Spleen (tissue), 11 donors: Measurements from ENCODE around the gene ACP2. TPM values are rescaled to one million over a fixed set of nuclear protein-coding genes. Genes with fewer than 3 reads are reported as not detected.

ENCODE experiments used
- DNase-seq: peaks from one replicate; pipeline ENCODE4 v3.0.0-alpha.2; 2020
- H3K27ac ChIP-seq, 8 donors: fragments of 200-600 bp; sonication (generic) in 7 of 8; 1 replicate in 4 of 8; 2 replicates in 4 of 8; pipeline versions ENCODE4 v1.5.0 to v1.8.0; 2016 to 2021; ENCODE audit warnings: inconsistent platforms in 4 of 8, mild to moderate bottlenecking in 4 of 8, moderate library complexity in 1 of 8
- H3K27me3 ChIP-seq, 7 donors: fragments of 200-600 bp; sonication (generic) in 6 of 7; replicated peaks in 1 of 7; 1 replicate in 4 of 7; 2 replicates in 3 of 7; pipeline versions ENCODE4 v1.5.0 to v1.8.0; 2016 to 2021; ENCODE audit warnings: inconsistent platforms in 3 of 7, mild to moderate bottlenecking in 1 of 7
- H3K36me3 ChIP-seq, 6 donors: fragments of 200-600 bp; sonication (generic) in 5 of 6; 1 replicate in 4 of 6; 2 replicates in 2 of 6; pipeline versions ENCODE4 v1.5.0 to v1.8.0; 2016 to 2021; ENCODE audit warnings: inconsistent platforms in 2 of 6
- H3K4me1 ChIP-seq, 6 donors: fragments of 200-600 bp; sonication (generic) in 5 of 6; 1 replicate in 3 of 6; 2 replicates in 3 of 6; pipeline versions ENCODE4 v1.5.0 to v1.8.0; 2016 to 2021; ENCODE audit warnings: inconsistent platforms in 3 of 6
- H3K4me3 ChIP-seq, 8 donors: fragments of 200-600 bp; sonication (generic) in 7 of 8; 1 replicate in 4 of 8; 2 replicates in 4 of 8; pipeline versions ENCODE4 v1.5.0 to v1.8.0; 2016 to 2021; ENCODE audit warnings: inconsistent platforms in 4 of 8, mild to moderate bottlenecking in 4 of 8, moderate library complexity in 2 of 8
- H3K9me3 ChIP-seq, 8 donors: fragments of 200-600 bp; sonication (generic) in 7 of 8; 1 replicate in 4 of 8; 2 replicates in 4 of 8; pipeline versions ENCODE4 v1.5.0 to v1.8.0; 2016 to 2021; ENCODE audit warnings: inconsistent platforms in 4 of 8
- POLR2A ChIP-seq, 3 donors: fragments of 450-650 bp; IDR thresholded peaks; one replicate each; pipeline ENCODE4 v1.5.1; 2017; ENCODE audit warnings: antibody characterized with exemption in 3 of 3, mild to moderate bottlenecking in 1 of 3
- POLR2AphosphoS5 ChIP-seq, 3 donors: sonication (generic); formaldehyde crosslinking; IDR thresholded peaks; one replicate each; pipeline ENCODE4 v1.5.1; 2017; ENCODE audit warnings: antibody characterized with exemption in 3 of 3
- WGBS, 5 donors: extraction: QIAGEN DNeasy Blood & Tissue Kit in 3 of 5; methylation state at CpG; one replicate each; pipeline versions ENCODE4 v1.1.5 to v1.1.7; 2013 to 2018; 5-methylcytosine and 5-hydroxymethylcytosine counted together
- intact Hi-C: fragments of 100-400 bp; cut with DNase I; formaldehyde crosslinking; loops from one replicate; pipeline ENCODE4 v1.15.0; 2023; ENCODE audit warnings: low total_unique reads
- polyA plus RNA-seq, 3 donors: library from polyadenylated mRNA; stranded (reverse); fragments of 200-250 nt; gene quantifications; one replicate each; pipeline ENCODE4 v1.2.1, GENCODE V29; 2013
- total RNA-seq, 7 donors: library from RNA; depleted of rRNA in 3 of 7; stranded (reverse); fragments of >200 nt in 3 of 7; fragmentation: NEBNext Ultra II Directional in 4 of 7; extraction: Animal tissue kit (Norgen Biotek cat#: 25700) in 4 of 7; gene quantifications; one replicate each; pipeline versions ENCODE4 v1.1.0 to v1.2.1, GENCODE V29; 2016 to 2021
- TF ChIP-seq, protein P1 (sequence below), 11 experiments: fragments of 200-600 bp in 7 of 11; fragments of 450-650 bp in 4 of 11; sonication (generic) in 4 of 11; IDR thresholded peaks in 8 of 11; conservative IDR thresholded peaks in 3 of 11; 1 replicate in 7 of 11; 2 replicates in 4 of 11; pipeline versions ENCODE4 v1.4.0 to v1.8.0; 2016 to 2021; ENCODE audit warnings: antibody characterized with exemption in 11 of 11, inconsistent platforms in 4 of 11, mild to moderate bottlenecking in 1 of 11
- donor health status: healthy with polysubstance abuse.
- donor health status: DM: no; HTN: no; CAD: no; lungs with moderate emphysema.
- donor health status: DM: no; HTN: no; CAD: no.
- donor health status: Bipolar disorder and iron deficiency.
- donor health status: healthy.
- donor health status: DM: no; HTN: no; CAD: no.
- donor health status: DM: yes; HTN: yes; CAD: no.

Gene ACP2
- total and polyA plus RNA-seq, 10 donors: 18.9 to 113 (median 52.4) TPM

DNA sequence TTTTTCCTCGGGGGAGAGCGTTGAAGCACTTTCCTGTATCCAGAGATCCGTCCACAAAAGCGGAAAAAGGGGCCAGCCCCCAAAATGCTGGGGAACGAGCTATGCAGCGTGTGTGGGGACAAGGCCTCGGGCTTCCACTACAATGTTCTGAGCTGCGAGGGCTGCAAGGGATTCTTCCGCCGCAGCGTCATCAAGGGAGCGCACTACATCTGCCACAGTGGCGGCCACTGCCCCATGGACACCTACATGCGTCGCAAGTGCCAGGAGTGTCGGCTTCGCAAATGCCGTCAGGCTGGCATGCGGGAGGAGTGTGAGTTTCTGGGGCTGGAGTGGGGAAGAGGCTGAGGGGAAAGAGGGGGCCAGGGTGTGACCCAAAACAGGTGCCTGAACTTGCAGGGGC is 11.8 kb upstream of the ACP2 start:
- H3K36me3 ChIP-seq: peaks cover 0 to 22% (median 0%) of the 10 kb centered on the region in 6 donors
- H3K4me3 ChIP-seq: peak overlapping the region in 1 of 8 donors; percentile 63
- peak; percentile 56 for DNase-seq
- H3K27ac ChIP-seq: no peak overlapping the region
- H3K9me3 ChIP-seq: no peaks in the 10 kb centered on the region
- H3K27me3 ChIP-seq: no peaks in the 10 kb centered on the region
- WGBS, 5 donors: 90 to 93% (median 92%) methylated on average over 19 of the region's 19 CpGs
- peaks cover 0 to 62% (median 25%) of the 10 kb centered on the region in 6 donors for H3K4me1 ChIP-seq
- TF ChIP-seq, protein P1, sequence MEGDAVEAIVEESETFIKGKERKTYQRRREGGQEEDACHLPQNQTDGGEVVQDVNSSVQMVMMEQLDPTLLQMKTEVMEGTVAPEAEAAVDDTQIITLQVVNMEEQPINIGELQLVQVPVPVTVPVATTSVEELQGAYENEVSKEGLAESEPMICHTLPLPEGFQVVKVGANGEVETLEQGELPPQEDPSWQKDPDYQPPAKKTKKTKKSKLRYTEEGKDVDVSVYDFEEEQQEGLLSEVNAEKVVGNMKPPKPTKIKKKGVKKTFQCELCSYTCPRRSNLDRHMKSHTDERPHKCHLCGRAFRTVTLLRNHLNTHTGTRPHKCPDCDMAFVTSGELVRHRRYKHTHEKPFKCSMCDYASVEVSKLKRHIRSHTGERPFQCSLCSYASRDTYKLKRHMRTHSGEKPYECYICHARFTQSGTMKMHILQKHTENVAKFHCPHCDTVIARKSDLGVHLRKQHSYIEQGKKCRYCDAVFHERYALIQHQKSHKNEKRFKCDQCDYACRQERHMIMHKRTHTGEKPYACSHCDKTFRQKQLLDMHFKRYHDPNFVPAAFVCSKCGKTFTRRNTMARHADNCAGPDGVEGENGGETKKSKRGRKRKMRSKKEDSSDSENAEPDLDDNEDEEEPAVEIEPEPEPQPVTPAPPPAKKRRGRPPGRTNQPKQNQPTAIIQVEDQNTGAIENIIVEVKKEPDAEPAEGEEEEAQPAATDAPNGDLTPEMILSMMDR (IDR thresholded peaks at IDR 0.05 in 8 of 11, conservative IDR thresholded peaks at IDR 0.05 in 3 of 11): no peak
- TF ChIP-seq POLR2AphosphoS5 (IDR thresholded peaks at IDR 0.05): no peak
- no peak for TF ChIP-seq POLR2A (IDR thresholded peaks at IDR 0.05)
- intact Hi-C loops: no loop called here

DNA sequence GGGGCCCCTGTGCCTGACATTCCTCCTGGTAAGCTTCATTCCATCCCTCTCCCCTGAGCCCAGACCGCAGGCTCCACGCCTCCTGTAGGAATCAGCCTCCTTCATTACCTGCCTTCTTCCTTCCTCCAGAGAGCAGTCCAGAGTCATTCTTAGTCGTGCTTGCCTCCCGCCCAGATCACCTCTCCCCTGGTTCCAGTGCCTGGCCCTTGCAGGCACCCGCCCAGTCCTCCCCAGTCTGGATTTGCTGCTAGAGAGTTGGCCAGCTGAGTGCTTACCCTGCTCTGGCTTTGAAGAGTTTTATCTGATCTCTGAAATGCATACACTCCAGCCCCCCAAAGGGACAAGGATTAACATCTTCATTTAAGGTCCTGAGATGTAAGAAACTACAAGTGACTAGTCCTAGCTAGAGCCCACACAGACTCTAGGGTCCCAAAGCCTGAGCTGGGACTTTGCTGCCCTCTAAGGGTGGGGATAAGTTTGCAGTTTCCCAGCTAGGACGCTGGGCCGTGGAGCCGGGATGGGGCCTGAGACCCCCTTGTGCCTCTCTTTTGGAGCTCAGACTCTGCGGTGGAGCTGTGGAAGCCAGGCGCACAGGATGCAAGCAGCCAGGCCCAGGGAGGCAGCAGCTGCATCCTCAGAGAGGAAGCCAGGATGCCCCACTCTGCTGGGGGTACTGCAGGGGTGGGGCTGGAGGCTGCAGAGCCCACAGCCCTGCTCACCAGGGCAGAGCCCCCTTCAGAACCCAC is 10.8 kb upstream of the ACP2 start:
- Histone ChIP-seq H3K36me3 (peaks cover 0 to 22% (median 0%) of the 10 kb centered on the region in 6 donors), H3K4me1 (peaks cover 3 to 62% (median 29%) of the 10 kb centered on the region in 6 donors), H3K27ac (peak overlapping the region in 1 of 8 donors; percentile 12), H3K4me3 (peak overlapping the region in 6 of 8 donors; percentile 4 to 63 (median 30)), H3K9me3 (no peaks in the 10 kb centered on the region), H3K27me3 (no peaks in the 10 kb centered on the region)
- intact Hi-C loops: no loop called here
- no peak for TF ChIP-seq POLR2AphosphoS5 (IDR thresholded peaks at IDR 0.05)
- TF ChIP-seq, protein P1 (IDR thresholded peaks at IDR 0.05 in 8 of 11, conservative IDR thresholded peaks at IDR 0.05 in 3 of 11): peak in 10 of 11 experiments; percentile 4 to 64 (median 44)
- TF ChIP-seq POLR2A (IDR thresholded peaks at IDR 0.05): no peak
- 33 to 45% (median 40%) methylated on average over 6 to 10 of the region's 10 CpGs for WGBS, 5 donors
- DNase-seq: peak; percentile 75

DNA sequence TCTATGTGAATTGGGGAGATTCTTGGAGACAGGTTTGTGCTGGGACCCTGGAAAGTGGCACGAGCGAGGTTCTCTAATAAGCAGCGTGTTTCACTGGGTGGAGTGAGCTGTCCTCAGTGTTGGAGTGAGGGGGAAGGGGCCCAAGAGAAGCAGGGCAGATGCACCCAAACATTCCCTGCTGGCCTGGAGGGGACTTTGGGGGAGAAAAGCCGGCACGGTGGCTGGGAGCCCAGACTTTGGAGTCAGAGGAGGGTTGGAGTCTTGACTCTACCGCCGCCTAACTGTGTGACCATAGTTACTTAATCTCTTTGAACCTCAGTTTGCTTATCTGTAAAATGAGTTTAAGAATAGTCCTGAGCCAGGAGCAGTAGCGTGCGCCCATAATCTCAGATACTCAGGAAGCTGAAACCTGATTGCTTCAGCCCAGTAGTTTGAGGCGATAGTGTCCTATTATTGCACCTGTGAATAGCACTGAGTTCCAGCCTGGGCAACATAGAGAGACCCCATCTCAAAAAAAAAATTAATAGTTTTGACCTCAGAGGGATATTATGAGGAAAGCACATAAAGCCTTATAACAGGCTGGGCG is 9.8 kb upstream of the ACP2 start:
- intact Hi-C loops: no loop called here
- 55 to 76% (median 68%) methylated on average over 11 of the region's 11 CpGs for WGBS, 5 donors
- H3K4me1 ChIP-seq: peaks cover 3 to 68% (median 36%) of the 10 kb centered on the region in 6 donors
- peak; percentile 22 for DNase-seq
- no peaks in the 10 kb centered on the region for H3K27me3 ChIP-seq
- no peaks in the 10 kb centered on the region for H3K9me3 ChIP-seq
- TF ChIP-seq, protein P1 (IDR thresholded peaks at IDR 0.05 in 8 of 11, conservative IDR thresholded peaks at IDR 0.05 in 3 of 11): no peak
- peaks cover 0 to 17% (median 0%) of the 10 kb centered on the region in 6 donors for H3K36me3 ChIP-seq
- peak overlapping the region in 7 of 8 donors; percentile 43 to 69 (median 63) for H3K27ac ChIP-seq
- peak overlapping the region in 5 of 8 donors; percentile 19 to 63 (median 31) for H3K4me3 ChIP-seq
